HCT116 (cell line): Measurements from ENCODE around the gene METTL1. TPM values are rescaled to one million over a fixed set of nuclear protein-coding genes. Genes with fewer than 3 reads are reported as not detected.

Experiments used
- ATAC-seq: fragments of 200-7000 bp; cut with Tn5 transposase; 2 replicates; pipeline ENCODE4 v1.9.1; 2020; ENCODE audit warnings: mild to moderate bottlenecking, moderate library complexity
- BruUV-seq: library from RNA; stranded (reverse); fragments of 400-500 nt; replicated peaks from 2 replicates; lab custom pipeline; 2021; lab: Mats Ljungman, UMichigan
- CTCF ChIA-PET: fragments of 300-600 bp; sonication (Branson Sonifier 250); formaldehyde crosslinking; loops from one replicate; lab custom pipeline; 2021; ENCODE audit warnings: antibody characterized with exemption; lab: Charles Lee
- POLR2A ChIA-PET: fragments of 300-600, 350-600 bp; sonication (Branson Sonifier 250); formaldehyde crosslinking; loops from one replicate; lab custom pipeline; 2021; ENCODE audit warnings: antibody characterized with exemption; lab: Charles Lee
- RAD21 ChIA-PET, 2 experiments: fragments of 300-600 bp; sonication (Branson Sonifier 250); formaldehyde crosslinking; loops; one replicate each; lab custom pipeline; 2023; ENCODE audit warnings: low total read pairs in 2 of 2; ENCODE audit not compliant: uncharacterized antibody in 2 of 2, unreplicated experiment in 2 of 2, low non-redundant PET in 1 of 2; lab: Charles Lee
- DNase-seq: peaks from one replicate; pipeline ENCODE4 v3.0.0-alpha.2; 2010; ENCODE audit warnings: low read depth, low spot score
- H2AFZ ChIP-seq: fragments of 200-600 bp; shearing (Covaris generic), sonication (generic); 2 replicates; pipeline ENCODE4 v1.6.1; 2017; ENCODE audit warnings: low read depth, mixed run types, mixed read lengths, antibody characterized with exemption, low read length; ENCODE audit not compliant: poor library complexity, severe bottlenecking
- H3K27ac ChIP-seq: 2 replicates; pipeline ENCODE4 v1.5.1; 2012; ENCODE audit warnings: low read depth, low read length
- H3K27me3 ChIP-seq: fragments of 200-600 bp; sonication (generic); 2 replicates; pipeline ENCODE4 v1.6.1; 2016; ENCODE audit warnings: mixed run types, low read length, mixed read lengths; ENCODE audit not compliant: insufficient read depth
- H3K36me3 ChIP-seq, 2 experiments: fragments of 200-500 bp in 1 of 2; fragments of 200-600 bp in 1 of 2; sonication (Bioruptor generic) in 1 of 2; sonication (generic) in 1 of 2; 2 replicates each; pipeline versions ENCODE4 v1.5.1 to v1.6.1; 2014 to 2016; ENCODE audit warnings: low read length in 2 of 2, inconsistent platforms in 1 of 2, mixed read lengths in 1 of 2, mixed run types in 1 of 2; ENCODE audit not compliant: insufficient read depth in 2 of 2, control insufficient read depth in 1 of 2
- H3K4me1 ChIP-seq, 2 experiments: fragments of 200-600 bp in 1 of 2; sonication (generic) in 1 of 2; 2 replicates each; pipeline versions ENCODE4 v1.5.1 to v1.6.1; 2012 to 2017; ENCODE audit warnings: low read length in 2 of 2, inconsistent platforms in 1 of 2, mild to moderate bottlenecking in 1 of 2, mixed read lengths in 1 of 2, mixed run types in 1 of 2, moderate library complexity in 1 of 2; ENCODE audit not compliant: insufficient read depth in 2 of 2, control insufficient read depth in 1 of 2
- H3K4me2 ChIP-seq: fragments of 200-600 bp; sonication (generic); 2 replicates; pipeline ENCODE4 v1.6.1; 2017; ENCODE audit warnings: mixed run types, low read length, mixed read lengths
- H3K4me3 ChIP-seq, 2 experiments: fragments of 200-600 bp in 1 of 2; sonication (generic) in 1 of 2; replicated peaks in 1 of 2; 2 replicates each; pipeline ENCODE4 v1.5.1; 2011 to 2016; ENCODE audit warnings: low read length in 2 of 2, control low read depth in 1 of 2, low read depth in 1 of 2, mild to moderate bottlenecking in 1 of 2, mixed read lengths in 1 of 2, mixed run types in 1 of 2
- H3K79me2 ChIP-seq: fragments of 200-600 bp; sonication (generic); 2 replicates; pipeline ENCODE4 v1.6.1; 2017; ENCODE audit warnings: mild to moderate bottlenecking, mixed run types, low read length, moderate library complexity, mixed read lengths; ENCODE audit not compliant: insufficient read depth
- H3K9ac ChIP-seq: fragments of 200-600 bp; sonication (generic); 2 replicates; pipeline ENCODE4 v1.6.1; 2016; ENCODE audit warnings: low read length, mixed read lengths
- H3K9me2 ChIP-seq: fragments of 200-600 bp; sonication (generic), shearing (Covaris generic); 2 replicates; pipeline ENCODE4 v1.6.1; 2017; ENCODE audit warnings: mixed run types, mild to moderate bottlenecking, moderate library complexity; ENCODE audit not compliant: insufficient read depth
- H3K9me3 ChIP-seq, 2 experiments: fragments of 200-500 bp in 1 of 2; fragments of 200-600 bp in 1 of 2; sonication (Bioruptor generic) in 1 of 2; sonication (generic) in 1 of 2; 2 replicates each; pipeline ENCODE4 v1.6.1; 2014 to 2017; ENCODE audit warnings: low read length in 2 of 2, mixed read lengths in 2 of 2, inconsistent platforms in 1 of 2, low read depth in 1 of 2, mild to moderate bottlenecking in 1 of 2, mixed run types in 1 of 2, moderate library complexity in 1 of 2; ENCODE audit not compliant: control insufficient read depth in 1 of 2, insufficient read depth in 1 of 2
- H4K20me1 ChIP-seq: fragments of 200-600 bp; sonication (generic), shearing (Covaris generic); 2 replicates; pipeline ENCODE4 v1.6.1; 2017; ENCODE audit warnings: mixed run types, mild to moderate bottlenecking, moderate library complexity; ENCODE audit not compliant: insufficient read depth
- CEBPB ChIP-seq: IDR thresholded peaks from 2 replicates; pipeline ENCODE4 v1.6.1; 2012; ENCODE audit warnings: low read depth
- EGR1 ChIP-seq: IDR thresholded peaks from 2 replicates; pipeline ENCODE4 v1.6.1; 2012; ENCODE audit warnings: low read depth
- ELF1 ChIP-seq: IDR thresholded peaks from 2 replicates; pipeline ENCODE4 v1.6.1; 2012; ENCODE audit warnings: low read depth, borderline replicate concordance
- EZH2phosphoT487 ChIP-seq: fragments of 200-600 bp; IDR thresholded peaks from 2 replicates; pipeline ENCODE4 v1.6.1; 2018; ENCODE audit warnings: antibody characterized with exemption, borderline replicate concordance
- JUND ChIP-seq: IDR thresholded peaks from 2 replicates; pipeline ENCODE4 v1.6.1; 2012
- POLR2AphosphoS5 ChIP-seq: IDR thresholded peaks from 2 replicates; pipeline ENCODE4 v1.6.1; 2011; ENCODE audit warnings: mild to moderate bottlenecking, low read depth, low read length, moderate library complexity
- SRF ChIP-seq: IDR thresholded peaks from 2 replicates; pipeline ENCODE4 v1.6.1; 2012; ENCODE audit warnings: low read depth
- ZFX ChIP-seq: fragments of 450-650 bp; IDR thresholded peaks from 2 replicates; pipeline ENCODE4 v1.6.1; 2017
- ZNF274 ChIP-seq: fragments of 200-500 bp; sonication (Bioruptor generic); IDR thresholded peaks from 2 replicates; pipeline ENCODE4 v1.6.1; 2014; ENCODE audit warnings: mild to moderate bottlenecking, low read depth, low read length, inconsistent platforms
- intact Hi-C: fragments of 100-400 bp; cut with micrococcal nuclease; formaldehyde crosslinking; loops from 2 replicates; pipeline ENCODE4 v1.10.0; 2022
- total RNA-seq: library from RNA; stranded (reverse); gene quantifications from one replicate; pipeline ENCODE4 v1.2.1, GENCODE V29; 2021; ENCODE audit not compliant: unreplicated experiment
- TF ChIP-seq, protein P1 (sequence below), 3 experiments: fragments of 200-600 bp in 1 of 3; sonication (generic) in 1 of 3; IDR thresholded peaks in 2 of 3; conservative IDR thresholded peaks in 1 of 3; 2 replicates each; pipeline ENCODE4 v1.5.1; 2012 to 2017; ENCODE audit warnings: low read depth in 2 of 3, low read length in 2 of 3, antibody characterized with exemption in 1 of 3, borderline replicate concordance in 1 of 3, control low read depth in 1 of 3, mild to moderate bottlenecking in 1 of 3, mixed read lengths in 1 of 3, mixed run types in 1 of 3, moderate library complexity in 1 of 3; ENCODE audit not compliant: insufficient read depth in 1 of 3

Gene METTL1
- total RNA-seq, 1 experiment from 2014 or later: 56.6 TPM

DNA sequence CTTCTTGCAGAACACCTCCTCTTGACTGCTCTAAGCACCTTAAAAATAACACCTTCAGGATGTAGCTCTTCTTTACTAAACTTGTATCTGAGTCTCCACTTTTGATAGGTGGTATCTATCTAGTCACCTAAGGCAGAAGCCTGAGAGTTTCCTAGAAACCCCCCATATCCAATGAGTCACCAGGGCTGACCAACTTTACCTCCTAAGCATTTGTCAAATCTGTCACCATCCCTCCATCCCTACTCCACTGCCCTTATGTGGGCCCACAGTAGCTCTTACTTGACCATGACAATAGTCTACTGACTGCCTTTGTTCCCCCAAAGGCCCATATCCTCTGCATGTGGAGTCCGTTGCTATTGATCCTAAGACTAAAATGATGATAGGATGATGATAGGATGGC lies 30.7 kb upstream of the METTL1 start:
- Histone ChIP-seq H3K4me1 (peaks cover 0 to 3% of the 10 kb centered on the region in 2 experiments; a peak in 1 of 4 replicates), H3K36me3 (peaks cover 0 to 4% of the 10 kb centered on the region in 2 experiments; a peak in 2 of 4 replicates), H3K79me2 (no peaks in the 10 kb centered on the region), H3K27me3 (no peaks in the 10 kb centered on the region), H3K9me2 (no peaks in the 10 kb centered on the region), H3K9me3 (no peaks in the 10 kb centered on the region), H2AFZ (no peak overlapping the region), H3K4me3 (no peak overlapping the region), H4K20me1 (no peaks in the 10 kb centered on the region), H3K4me2 (no peak overlapping the region), H3K9ac (no peak overlapping the region), H3K27ac (no peak overlapping the region)
- ChIA-PET RAD21 (no interaction called here), POLR2A (no interaction called here), CTCF (interaction anchor here (0.6 to 1.8 kb wide), 9 partner anchors 8 to 219 kb away, joined by 3 to 7 read pairs (median 4); partner anchors contain the start of genes AVIL and TSFM)
- intact Hi-C loops: loop anchor here (1.0 kb wide), 1 partner anchor 103 kb away; no protein-coding TSS in a partner anchor
- TF ChIP-seq ELF1 (no peak), ZFX (no peak), SRF (no peak), ZNF274 (no peak)
- no TSS peak for BruUV-seq
- ATAC-seq (no peak), DNase-seq (no peak)

DNA sequence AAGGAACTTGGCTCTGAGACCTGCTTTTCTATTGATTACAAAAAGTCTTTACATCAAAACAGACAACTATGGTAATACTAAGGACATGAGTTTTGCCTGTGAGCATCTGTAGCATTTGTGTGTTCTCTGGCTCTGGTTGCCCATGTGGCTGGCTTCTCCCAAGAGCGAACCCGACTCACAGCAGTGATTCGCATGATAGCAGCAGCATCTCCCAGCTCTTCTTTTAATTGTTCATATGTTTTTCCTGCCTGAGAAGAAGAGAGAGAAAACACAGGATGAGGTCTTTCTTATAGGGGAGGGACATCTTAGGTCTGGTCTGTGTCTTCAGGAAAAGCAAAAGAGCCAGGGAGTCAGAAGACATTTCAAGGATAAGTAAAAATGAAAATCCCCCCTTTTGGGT lies 29.1 kb upstream of the METTL1 start:
- ATAC-seq: no peak
- no peaks in the 10 kb centered on the region for H3K9me3 ChIP-seq
- no peak overlapping the region for H2AFZ ChIP-seq
- H3K4me3 ChIP-seq: no peak overlapping the region
- no peaks in the 10 kb centered on the region for H3K27me3 ChIP-seq
- no peak overlapping the region for H3K27ac ChIP-seq
- H3K4me2 ChIP-seq: no peak overlapping the region
- no peak overlapping the region for H3K9ac ChIP-seq
- intact Hi-C loops: no loop called here
- no peaks in the 10 kb centered on the region for H4K20me1 ChIP-seq
- TF ChIP-seq JUND (no peak), EGR1 (no peak), CEBPB (no peak), EZH2phosphoT487 (no peak), POLR2AphosphoS5 (no peak), SRF (no peak), ELF1 (no peak)
- TF ChIP-seq, protein P1, sequence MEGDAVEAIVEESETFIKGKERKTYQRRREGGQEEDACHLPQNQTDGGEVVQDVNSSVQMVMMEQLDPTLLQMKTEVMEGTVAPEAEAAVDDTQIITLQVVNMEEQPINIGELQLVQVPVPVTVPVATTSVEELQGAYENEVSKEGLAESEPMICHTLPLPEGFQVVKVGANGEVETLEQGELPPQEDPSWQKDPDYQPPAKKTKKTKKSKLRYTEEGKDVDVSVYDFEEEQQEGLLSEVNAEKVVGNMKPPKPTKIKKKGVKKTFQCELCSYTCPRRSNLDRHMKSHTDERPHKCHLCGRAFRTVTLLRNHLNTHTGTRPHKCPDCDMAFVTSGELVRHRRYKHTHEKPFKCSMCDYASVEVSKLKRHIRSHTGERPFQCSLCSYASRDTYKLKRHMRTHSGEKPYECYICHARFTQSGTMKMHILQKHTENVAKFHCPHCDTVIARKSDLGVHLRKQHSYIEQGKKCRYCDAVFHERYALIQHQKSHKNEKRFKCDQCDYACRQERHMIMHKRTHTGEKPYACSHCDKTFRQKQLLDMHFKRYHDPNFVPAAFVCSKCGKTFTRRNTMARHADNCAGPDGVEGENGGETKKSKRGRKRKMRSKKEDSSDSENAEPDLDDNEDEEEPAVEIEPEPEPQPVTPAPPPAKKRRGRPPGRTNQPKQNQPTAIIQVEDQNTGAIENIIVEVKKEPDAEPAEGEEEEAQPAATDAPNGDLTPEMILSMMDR (IDR thresholded peaks at IDR 0.05 in 2 of 3, conservative IDR thresholded peaks at IDR 0.05 in 1 of 3; ENCODE audit: borderline replicate concordance in 1 of 3, insufficient read depth in 1 of 3, low read depth in 2 of 3, low read length in 2 of 3): no peak
- no peak for DNase-seq
- ChIA-PET POLR2A (no interaction called here), CTCF (no interaction called here), RAD21 (no interaction called here)
- peaks cover 10 to 14% of the 10 kb centered on the region in 2 experiments; a peak in 3 of 4 replicates for H3K36me3 ChIP-seq
- no peaks in the 10 kb centered on the region for H3K9me2 ChIP-seq
- BruUV-seq: no TSS peak
- peaks cover 0 to 3% of the 10 kb centered on the region in 2 experiments; a peak in 1 of 4 replicates for H3K4me1 ChIP-seq
- no peaks in the 10 kb centered on the region for H3K79me2 ChIP-seq
